NCI-H1694 treated with DMSO at 0.1 percent for 48 hours (cell line): ENCODE measurements around the gene CLDN7.
"Not testable (repeated sequence)": the region's sequence is repeated elsewhere in the genome, so short reads cannot be mapped to it uniquely, and the experiment has no call there.

ENCODE experiments used
- DNase-seq: peaks from one replicate; lab custom pipeline; 2025; lab: John Stamatoyannopoulos, UW

CLDN7 gene

DNA sequence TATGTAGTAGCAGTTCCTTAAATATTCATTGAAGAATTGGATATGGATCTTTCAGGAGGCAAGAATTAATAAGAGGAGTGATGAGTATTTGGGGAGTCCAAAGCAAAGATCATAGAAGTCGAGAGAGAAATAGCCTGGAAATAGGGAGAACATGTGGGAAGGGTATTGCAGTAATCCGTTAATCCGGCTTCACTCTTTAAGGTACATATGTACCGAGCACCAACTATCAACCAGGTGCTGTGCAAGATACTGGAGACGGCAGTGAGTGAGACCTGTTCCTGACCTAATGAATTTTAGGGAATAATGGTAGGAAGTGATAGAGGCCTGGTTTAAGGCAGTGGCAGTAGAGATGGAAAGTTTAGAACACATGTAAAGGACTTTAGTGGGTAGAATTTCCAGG lies 9.2 kb downstream of the CLDN7 start:
- DNase-seq = no peak

DNA sequence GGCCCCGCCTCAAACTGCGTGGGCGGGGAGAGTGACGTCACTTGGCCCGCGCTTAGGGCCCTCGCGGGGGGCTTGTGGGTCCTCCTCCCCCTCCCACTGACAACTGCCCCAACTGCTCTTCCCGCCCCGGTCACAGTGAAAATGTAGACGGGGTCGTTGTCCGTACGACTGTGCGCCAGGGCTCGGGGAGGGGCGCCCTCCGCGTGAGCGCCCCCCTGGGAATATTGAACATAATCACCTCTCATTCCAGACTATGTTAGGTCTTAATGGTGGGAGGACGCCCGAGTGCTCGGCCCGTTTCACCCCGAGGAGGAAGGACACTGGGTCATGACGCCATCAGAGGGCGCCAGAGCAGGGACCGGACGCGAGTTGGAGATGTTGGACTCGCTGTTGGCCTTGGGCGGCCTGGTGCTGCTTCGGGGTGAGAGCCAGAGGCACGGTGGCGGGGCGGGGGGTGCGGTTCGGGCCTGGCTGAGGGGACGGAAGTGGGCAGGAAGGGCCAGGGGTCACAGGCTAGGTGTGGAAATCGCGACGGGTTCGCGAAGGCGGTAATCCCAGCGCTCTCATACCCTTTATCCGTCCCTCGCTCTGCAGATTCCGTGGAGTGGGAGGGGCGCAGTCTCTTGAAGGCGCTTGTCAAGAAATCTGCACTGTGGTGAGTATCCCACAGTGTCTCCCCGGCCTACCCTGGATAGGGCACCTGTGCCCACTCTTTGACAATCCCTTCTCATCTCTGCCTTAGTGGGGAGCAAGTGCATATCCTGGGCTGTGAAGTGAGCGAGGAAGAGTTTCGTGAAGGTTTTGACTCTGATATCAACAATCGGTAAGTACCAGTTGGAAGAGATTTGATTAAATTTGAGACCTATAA lies 9.9 kb downstream of the CLDN7 start, which contains the start of gene ELP5:
ELP5 (plus strand) TSS at position 40 of the 868 bp plus-strand sequence; CDS start at position 376, 336 bp downstream.
- DNase-seq = peak; percentile 93

DNA sequence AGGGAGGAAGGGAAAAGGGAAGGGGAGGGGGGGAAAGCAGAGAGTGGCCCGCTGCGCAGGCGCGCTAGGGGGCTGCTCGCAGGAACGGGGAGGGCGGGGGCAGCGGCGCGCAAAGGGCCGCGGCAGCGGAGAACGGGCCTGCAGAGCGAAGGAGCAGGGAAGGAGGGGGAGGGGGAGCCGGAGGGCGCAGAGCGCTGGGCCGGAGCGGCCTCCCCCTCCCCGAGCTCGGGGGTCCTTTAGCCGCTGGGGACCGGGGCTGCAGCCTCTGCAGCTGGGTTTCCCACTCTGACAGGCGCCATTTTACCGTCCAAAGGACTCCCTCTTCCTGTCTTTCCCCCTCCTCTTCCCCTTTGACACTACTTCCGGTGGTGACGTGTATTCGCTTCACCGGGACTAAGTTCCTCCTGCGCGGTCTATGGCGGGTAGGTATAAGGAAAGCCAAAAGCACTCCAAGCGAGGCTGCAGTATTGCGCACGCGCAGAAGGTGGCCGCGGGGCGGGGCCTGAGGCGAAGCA lies 10.6 kb downstream of the CLDN7 start, which contains the start of gene CTDNEP1:
CTDNEP1 (minus strand) TSS at position 74 of the 515 bp plus-strand sequence. CDS start 438 bp downstream, outside the sequence.
- DNase-seq = peak; percentile 99

DNA sequence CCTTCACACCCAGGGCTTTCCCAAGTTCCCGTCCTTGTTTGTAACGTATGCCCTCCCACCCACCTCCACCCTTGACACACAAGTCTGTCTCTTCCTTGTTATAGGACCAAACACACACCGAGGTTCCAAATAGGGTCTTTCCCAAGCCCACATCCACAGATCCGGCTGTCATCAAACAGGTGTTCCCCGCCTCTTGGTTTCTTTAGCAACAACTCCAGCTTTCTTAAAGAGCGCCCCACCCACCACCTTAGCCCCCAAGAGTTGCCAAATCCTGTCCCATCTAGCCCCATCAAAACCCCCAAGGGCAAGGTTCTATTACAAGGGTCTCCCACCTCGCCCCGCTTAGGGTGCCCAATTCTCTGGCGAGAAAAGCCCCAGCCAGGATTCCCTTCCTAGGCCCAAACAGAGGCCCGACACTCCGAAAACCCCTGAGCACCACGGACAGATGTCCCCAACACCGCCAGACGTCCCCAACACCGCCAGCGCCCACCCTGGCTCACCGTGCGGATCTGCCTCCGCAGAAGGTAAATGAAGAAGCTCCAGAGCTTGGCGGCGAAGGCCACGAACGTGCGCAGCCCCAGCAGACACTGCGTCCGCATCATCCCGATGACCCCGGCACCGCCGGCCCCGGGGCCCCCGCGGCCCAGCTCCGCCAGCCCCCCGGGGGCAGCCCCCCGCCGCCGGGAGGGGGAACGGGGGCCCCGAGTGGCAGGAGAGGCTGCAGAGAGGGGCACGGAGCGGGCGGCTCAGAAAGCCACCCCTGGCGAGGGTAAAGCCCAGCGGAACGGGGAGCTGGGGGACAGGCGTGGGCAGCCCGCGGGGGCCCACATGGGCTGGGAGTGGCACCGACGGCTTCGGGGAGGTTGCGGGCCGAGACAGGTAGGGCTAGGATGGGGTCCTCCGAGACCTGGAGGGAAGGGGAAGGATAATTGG lies 11.3 kb downstream of the CLDN7 start:
- no peak for DNase-seq

DNA sequence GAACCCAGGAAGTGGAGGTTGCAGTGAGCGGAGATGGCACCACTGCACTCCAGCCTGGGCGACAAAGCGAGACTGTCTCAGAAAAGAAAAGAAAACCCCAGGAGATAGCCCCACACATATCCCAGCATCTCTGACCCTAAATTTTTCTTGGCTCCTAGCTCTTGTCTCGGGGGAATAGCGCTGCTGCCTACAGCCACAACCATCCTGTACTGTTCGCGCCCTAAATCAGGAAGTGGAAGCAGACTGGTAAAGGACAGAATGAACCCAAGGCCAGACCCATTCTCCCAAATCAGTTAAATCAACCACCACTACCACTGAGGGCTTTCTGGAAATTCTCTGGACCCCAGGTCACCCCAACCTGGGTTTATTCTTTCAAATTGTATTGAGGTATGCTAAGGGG lies 12.4 kb downstream of the CLDN7 start:
- DNase-seq = no peak

- DNase-seq = no peak
Observed at GRCh38 chr17:7249214-7249613, 13.1 kb downstream of the CLDN7 start.

DNA sequence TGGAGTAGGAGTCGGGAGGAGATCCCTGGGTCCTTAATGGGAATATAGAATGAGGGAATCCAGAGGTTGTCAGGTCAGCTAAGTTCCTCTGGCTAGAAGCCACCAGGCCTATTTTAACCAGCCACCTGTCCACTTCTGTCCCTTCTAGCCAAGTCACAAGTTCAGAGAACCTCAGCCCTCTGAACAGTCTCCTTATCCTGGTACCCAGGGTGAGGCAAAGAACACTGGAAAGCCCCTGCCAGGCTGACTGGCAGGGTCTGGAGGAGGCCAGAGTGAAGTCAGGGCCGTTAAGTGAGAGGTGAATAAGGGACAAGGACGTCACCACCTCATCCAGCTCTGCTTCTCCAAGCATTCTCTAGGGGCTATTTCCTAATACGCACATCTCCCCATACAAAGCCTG lies 13.5 kb downstream of the CLDN7 start:
- no peak for DNase-seq

DNA sequence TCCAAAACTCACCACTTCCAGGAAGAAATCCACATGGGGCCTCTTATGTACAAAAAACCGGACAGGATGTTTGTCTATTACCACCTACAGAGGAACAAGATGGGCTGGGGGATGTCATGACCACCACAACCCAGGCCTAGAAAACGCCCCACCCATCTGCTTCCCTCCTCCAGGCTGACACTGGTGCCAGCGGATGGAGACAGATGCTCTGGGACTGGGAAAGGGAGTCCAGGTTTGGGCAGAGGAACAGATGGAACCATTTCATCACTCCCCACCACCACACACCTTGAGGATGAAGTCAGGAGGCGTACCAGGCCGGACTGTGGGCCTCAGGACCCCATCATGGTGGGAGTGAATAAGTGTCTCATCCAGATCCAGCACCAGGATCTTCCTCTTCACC lies 15.5 kb downstream of the CLDN7 start:
- DNase-seq = no peak

- not testable (repeated sequence) for DNase-seq
Observed at GRCh38 chr17:7243838-7244237, 18.4 kb downstream of the CLDN7 start.

DNA sequence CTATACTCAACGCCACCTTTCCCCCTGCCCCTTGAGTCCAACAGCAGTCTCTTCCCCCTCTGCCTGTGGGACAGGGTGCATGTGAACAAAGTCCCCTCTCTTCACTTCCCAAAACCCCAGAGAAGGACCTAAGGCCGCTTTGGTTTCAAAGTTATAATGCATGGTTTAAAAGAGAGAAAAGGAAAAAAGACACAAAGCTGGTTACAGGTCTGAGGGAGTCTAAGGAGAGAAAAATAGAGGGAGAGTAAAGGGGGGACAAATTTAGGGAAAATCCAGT lies 18.9 kb downstream of the CLDN7 start:
- DNase-seq = no peak

DNA sequence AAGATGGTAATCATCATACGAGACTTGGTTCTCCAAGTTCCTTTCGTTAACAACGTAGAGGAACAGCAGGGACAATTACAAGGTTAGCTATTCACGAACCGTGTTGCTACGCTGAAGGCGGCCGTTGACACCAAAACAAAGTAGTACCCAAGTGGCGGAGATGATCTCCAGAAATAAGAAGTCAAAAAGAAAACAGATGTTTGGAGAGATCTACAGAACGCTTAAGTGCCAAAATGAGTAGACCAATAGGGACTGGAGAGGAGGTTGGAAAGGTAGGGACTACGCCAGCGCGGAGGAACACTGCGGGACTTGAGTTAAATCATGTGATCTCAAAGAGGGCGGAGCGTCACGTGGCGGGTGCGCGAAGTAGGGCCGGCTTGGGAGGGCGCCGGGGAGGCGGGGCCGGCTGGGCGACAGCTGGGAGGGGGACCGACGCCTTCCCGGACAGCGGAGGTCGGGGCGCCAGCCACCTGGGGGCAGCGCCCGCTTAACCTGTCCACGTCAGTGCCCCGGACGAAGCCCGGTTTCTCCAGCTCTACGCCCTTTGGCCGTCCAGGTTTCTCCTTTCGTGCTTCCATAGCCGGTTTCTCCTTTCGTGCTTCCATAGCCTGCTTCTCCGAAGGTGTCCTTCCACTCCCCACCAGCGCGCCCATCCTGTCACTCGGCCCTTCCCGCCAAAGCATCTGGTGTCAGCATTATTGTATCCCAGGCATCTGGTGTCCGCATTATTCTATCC lies 19.4 kb downstream of the CLDN7 start:
- peak; percentile 92 for DNase-seq

DNA sequence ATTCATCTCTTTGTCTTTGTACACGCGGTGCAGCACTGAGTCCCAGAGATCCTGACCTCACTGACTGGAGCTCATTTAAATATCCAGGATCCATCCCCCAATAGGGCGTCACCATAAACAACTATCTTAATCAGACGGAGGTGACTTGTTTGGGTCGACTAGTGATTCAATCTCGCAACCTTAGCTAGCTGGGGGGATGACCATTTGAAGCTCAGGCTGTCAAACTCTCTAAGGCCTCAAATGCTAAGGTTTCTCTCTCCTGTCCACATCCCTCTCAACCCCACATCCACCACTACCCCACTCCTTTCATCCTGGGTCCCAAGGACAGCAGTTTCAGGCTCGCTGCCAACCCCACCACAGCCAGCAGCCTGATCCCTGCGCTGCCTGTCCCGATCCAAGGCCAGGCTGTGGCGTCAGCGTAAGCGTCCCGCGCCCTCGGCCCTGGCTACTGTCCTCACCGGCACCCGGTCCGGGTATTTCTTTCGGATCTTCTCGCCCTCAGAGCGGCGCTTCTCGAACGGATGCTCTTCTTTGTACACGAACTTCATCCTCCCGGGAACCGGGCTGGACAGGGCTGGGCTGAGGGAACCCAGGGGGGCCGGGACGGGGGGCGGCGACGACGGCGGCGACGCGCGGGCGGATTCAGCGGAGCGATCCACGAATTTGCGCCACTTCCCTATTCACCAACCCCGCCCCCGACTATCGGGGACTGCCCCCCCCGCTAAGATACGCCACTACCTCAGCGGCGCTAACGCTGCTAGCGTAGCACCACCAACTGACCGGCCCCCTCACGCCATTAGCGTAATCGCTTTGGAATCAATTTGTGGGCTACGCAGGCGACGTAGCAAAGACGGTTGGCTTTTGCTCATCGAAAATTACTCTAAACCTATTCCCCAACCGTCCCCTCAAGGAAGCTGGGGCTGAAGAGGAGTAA lies 20.2 kb downstream of the CLDN7 start, which contains the start of gene GABARAP:
GABARAP (minus strand) TSS at position 667 of the 934 bp plus-strand sequence; CDS start at position 548, 119 bp downstream.
- DNase-seq = peak; percentile 80

DNA sequence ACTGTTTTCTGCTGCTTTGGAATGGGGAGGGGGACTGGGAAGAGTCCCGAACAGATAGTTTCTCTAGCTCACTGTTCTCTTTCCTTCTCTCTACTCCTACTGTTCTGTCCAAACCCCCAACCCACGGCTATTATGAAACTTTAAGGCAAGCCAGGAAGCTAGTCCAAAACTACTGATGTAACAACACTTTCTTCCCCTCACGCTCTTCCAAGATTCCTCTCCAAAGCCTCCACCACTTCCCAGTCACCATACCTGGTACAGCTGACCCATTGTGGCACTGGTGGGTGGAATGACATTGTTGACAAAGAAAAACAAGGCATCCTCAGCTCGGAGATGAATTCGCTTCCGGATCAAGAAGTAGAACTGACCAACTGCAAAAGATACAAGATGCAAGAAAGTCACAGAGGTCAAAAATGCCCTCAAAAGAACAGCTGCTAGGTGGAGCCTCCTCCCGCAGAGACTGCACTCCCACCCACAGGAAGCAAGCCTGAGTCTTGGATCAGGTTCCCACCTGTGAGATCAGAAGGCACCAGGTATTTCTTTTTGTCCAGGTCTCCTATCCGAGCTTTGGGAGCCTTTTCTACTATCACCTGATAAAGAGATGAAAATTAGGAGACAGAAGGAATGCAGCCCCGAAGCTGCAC lies 21.1 kb downstream of the CLDN7 start:
- DNase-seq = no peak

- DNase-seq = no peak
Observed at GRCh38 chr17:7240375-7240774, 21.9 kb downstream of the CLDN7 start.

GRCh38 chr17:7239091-7240027 lies 22.9 kb downstream of the CLDN7 start, which contains the start of gene PHF23:
Gene PHF23 (minus strand): TSS chr17:7239457. CDS start chr17:7239279, 178 bp downstream.
- peak; percentile 99 for DNase-seq

GRCh38 chr17:7238420-7239090 lies 23.7 kb downstream of the CLDN7 start:
- no peak for DNase-seq

DNA sequence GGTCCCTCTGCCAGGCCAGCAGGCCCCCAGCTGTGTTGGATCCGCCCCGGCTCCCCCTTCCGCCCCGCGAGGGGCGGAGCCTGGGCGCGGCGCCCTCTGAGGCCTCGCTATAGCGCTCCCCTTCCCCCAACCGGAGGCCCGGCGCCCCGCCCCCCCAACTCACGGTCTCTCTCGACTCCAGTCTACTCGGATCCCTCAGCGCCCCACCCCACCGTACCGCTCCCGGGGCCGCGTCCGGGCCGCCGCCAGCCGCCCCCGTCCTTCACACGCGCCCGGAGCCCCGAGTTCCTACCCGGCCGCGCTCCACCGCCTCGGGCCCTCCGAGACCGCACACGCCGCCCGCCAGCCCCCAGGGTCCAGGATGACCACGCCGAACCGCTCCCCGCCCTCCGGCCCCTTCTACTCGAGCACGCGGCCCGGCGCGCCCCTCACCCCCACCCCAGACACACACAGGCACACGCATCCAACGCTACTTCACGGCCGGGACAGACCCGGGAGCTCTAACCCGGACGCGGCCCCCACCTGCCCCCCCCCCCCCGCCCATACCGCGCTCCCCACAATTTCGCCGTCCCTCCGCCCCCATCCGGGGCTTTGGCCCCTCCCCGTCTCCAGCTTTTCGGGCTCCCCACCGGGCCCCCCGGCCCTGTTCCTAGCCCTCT lies 24.4 kb downstream of the CLDN7 start:
- DNase-seq = no peak
